Measurements from ENCODE around the gene SASH1. TPM values are rescaled to one million over a fixed set of nuclear protein-coding genes. Genes with fewer than 3 reads are reported as not detected.

SASH1 gene
- total RNA-seq, 1 experiment from 2014 or later: 6.6 TPM

DNA sequence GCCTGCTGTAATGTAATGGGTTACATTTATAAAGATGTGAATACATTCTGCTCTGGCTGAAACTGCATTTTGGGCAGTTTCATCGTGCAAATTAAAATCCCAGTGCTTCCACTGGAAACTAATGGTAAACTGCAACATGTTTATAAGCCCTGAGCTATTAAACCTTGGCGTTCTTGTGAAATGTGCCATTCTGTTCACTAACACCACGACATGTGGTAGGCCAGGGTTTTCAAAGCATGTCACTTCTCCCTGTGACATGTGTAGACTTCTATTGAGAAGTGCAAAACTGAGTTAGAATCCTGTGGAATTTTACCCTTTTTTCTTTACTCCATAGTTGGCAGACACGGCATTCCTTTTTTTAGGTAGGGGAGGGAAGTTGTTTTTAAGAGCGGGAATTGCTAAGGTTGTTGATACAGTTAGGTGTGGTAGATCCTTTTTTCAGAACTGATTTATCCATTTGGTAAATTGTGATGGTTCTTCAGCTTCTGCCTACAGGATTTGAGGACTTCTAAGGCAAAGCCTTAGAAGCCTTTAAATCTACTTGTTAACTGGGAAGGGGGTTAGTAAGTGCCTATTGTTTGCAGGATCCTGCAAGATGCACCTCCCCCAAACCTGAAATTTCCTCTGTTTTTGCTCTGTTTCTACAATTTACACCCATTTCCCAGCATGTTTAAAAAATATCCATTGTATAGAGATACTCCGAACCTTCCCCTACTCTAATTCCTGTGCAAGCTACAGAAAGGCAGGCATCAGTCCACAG lies 4.2 kb downstream of the SASH1 start:
- no peaks in the 10 kb centered on the region for H3K36me3 ChIP-seq (ENCODE audit: control insufficient read depth, insufficient read depth, low read length)
- ATAC-seq (no peak), DNase-seq (ENCODE audit: low read depth, low spot score) (no peak)
- ChIA-PET CTCF (no interaction called here), POLR2A (no interaction called here)
- no TSS peak for BruUV-seq (replicated peaks)
- no peaks in the 10 kb centered on the region for H3K9me3 ChIP-seq (ENCODE audit: control insufficient read depth, insufficient read depth, low read depth, low read length)
- no peak overlapping the region for H3K4me3 ChIP-seq (ENCODE audit: low read depth in 2 of 2, low read length in 2 of 2)
- intact Hi-C loops (cut with micrococcal nuclease; ENCODE audit: unreplicated experiment) (no loop called here), in situ Hi-C loops (cut with HindIII; ENCODE audit: low pct_unique_long_range_greater_than_20kb, low sequenced_read_pairs) (no loop called here)
- no peak for TF ChIP-seq SIN3A (IDR thresholded peaks at IDR 0.05; ENCODE audit: borderline replicate concordance, insufficient read depth, low read depth, low read length)
- TF ChIP-seq, protein P1, sequence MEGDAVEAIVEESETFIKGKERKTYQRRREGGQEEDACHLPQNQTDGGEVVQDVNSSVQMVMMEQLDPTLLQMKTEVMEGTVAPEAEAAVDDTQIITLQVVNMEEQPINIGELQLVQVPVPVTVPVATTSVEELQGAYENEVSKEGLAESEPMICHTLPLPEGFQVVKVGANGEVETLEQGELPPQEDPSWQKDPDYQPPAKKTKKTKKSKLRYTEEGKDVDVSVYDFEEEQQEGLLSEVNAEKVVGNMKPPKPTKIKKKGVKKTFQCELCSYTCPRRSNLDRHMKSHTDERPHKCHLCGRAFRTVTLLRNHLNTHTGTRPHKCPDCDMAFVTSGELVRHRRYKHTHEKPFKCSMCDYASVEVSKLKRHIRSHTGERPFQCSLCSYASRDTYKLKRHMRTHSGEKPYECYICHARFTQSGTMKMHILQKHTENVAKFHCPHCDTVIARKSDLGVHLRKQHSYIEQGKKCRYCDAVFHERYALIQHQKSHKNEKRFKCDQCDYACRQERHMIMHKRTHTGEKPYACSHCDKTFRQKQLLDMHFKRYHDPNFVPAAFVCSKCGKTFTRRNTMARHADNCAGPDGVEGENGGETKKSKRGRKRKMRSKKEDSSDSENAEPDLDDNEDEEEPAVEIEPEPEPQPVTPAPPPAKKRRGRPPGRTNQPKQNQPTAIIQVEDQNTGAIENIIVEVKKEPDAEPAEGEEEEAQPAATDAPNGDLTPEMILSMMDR (IDR thresholded peaks at IDR 0.05): no peak
- H3K4me1 ChIP-seq (ENCODE audit: control insufficient read depth, insufficient read depth, low read length): peaks cover 7% of the 10 kb centered on the region
- no peaks in the 10 kb centered on the region for H3K27me3 ChIP-seq (ENCODE audit: control insufficient read depth, insufficient read depth, low read length)
- H3K27ac ChIP-seq (ENCODE audit: low read length): no peak overlapping the region

DNA sequence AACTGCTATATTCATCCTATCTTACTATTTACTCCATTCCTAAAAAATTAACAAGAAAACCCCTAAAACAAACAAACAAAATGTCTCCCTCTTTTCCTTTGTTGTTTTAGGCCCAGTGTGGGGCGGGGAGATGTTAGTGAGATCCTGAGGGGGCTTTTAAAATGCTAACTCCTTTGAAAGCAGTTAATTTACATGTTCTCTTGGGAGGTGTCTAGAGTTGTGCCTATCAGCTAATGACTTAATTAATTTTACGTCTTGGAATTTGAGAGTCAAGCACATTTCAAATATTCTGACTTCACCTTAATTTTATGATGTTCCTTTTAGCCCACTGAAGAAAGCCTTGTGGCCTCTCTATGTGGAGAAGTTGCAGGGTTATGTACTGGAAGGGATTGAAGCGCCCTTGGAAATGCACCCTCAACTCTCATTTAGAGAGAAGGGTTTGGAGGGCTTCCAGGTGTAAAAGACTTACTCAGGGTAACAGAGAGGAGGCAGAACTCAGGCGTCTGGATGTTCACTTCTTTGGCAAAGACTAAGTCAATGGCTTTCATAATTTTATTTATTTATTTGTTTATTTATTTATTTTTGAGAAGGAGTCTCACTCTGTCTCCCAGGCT lies 4.9 kb downstream of the SASH1 start:
- Histone ChIP-seq H3K27ac (ENCODE audit: low read length) (no peak overlapping the region), H3K36me3 (ENCODE audit: control insufficient read depth, insufficient read depth, low read length) (no peaks in the 10 kb centered on the region), H3K9me3 (ENCODE audit: control insufficient read depth, insufficient read depth, low read depth, low read length) (no peaks in the 10 kb centered on the region), H3K4me1 (ENCODE audit: control insufficient read depth, insufficient read depth, low read length) (peaks cover 6% of the 10 kb centered on the region; the same call in 1 of the 2 replicates), H3K4me3 (ENCODE audit: low read depth in 2 of 2, low read length in 2 of 2) (no peak overlapping the region), H3K27me3 (ENCODE audit: control insufficient read depth, insufficient read depth, low read length) (no peaks in the 10 kb centered on the region)
- intact Hi-C loops (cut with micrococcal nuclease; ENCODE audit: unreplicated experiment) (no loop called here), in situ Hi-C loops (cut with HindIII; ENCODE audit: low pct_unique_long_range_greater_than_20kb, low sequenced_read_pairs) (no loop called here)
- DNase-seq (ENCODE audit: low read depth, low spot score) (no peak), ATAC-seq (no peak)
- no TSS peak for BruUV-seq (replicated peaks)
- TF ChIP-seq POLR2AphosphoS5 (IDR thresholded peaks at IDR 0.05; ENCODE audit: low read depth, low read length): no peak
- TF ChIP-seq TCF7L2 (IDR thresholded peaks at IDR 0.05; ENCODE audit: low read depth, low read length): no peak
- no peak for TF ChIP-seq REST (IDR thresholded peaks at IDR 0.05; ENCODE audit: insufficient read depth in 1 of 2, low read depth in 2 of 2, low read length in 1 of 2)
- TF ChIP-seq SIN3A (IDR thresholded peaks at IDR 0.05; ENCODE audit: borderline replicate concordance, insufficient read depth, low read depth, low read length): no peak
- TF ChIP-seq, protein P1 (IDR thresholded peaks at IDR 0.05): no peak
- ChIA-PET POLR2A (no interaction called here), CTCF (no interaction called here)
